ENCODE data around the gene CILP.

CILP gene

GRCh38 chr15:65211482-65211982 is 259 bp upstream of the CILP start:
- Histone ChIP-seq H3K4me1 (ENCODE audit: low read length) (no peaks in the 10 kb centered on the region), H3K27me3 (ENCODE audit: low read depth, low read length) (no peaks in the 10 kb centered on the region), H3K4me2 (ENCODE audit: low read length) (no peak overlapping the region), H3K9me3 (ENCODE audit: insufficient read depth, low read length) (no peaks in the 10 kb centered on the region), H2AFZ (ENCODE audit: low read depth, low read length) (no peak overlapping the region), H4K20me1 (ENCODE audit: insufficient read depth, low read length) (no peaks in the 10 kb centered on the region), H3K27ac (ENCODE audit: low read length) (no peak overlapping the region), H3K9ac (ENCODE audit: low read length) (no peak overlapping the region), H3K36me3 (replicated peaks; ENCODE audit: low read depth, low read length) (no peaks in the 10 kb centered on the region), H3K79me2 (ENCODE audit: low read length) (no peaks in the 10 kb centered on the region), H3K4me3 (ENCODE audit: low read length) (no peak overlapping the region)
- TF ChIP-seq CTCF (IDR thresholded peaks at IDR 0.05; ENCODE audit: low read depth, low read length) (no peak), EZH2phosphoT487 (IDR thresholded peaks at IDR 0.05; ENCODE audit: low read depth) (no peak)

GRCh38 chr15:65209701-65210643 is 1.3 kb downstream of the CILP start:
- Histone ChIP-seq H3K4me1 (ENCODE audit: low read length) (no peaks in the 10 kb centered on the region), H3K4me3 (ENCODE audit: low read length) (no peak overlapping the region), H3K4me2 (ENCODE audit: low read length) (no peak overlapping the region), H3K9me3 (ENCODE audit: insufficient read depth, low read length) (no peaks in the 10 kb centered on the region), H3K36me3 (replicated peaks; ENCODE audit: low read depth, low read length) (no peaks in the 10 kb centered on the region), H3K27me3 (ENCODE audit: low read depth, low read length) (no peaks in the 10 kb centered on the region), H3K9ac (ENCODE audit: low read length) (no peak overlapping the region), H4K20me1 (ENCODE audit: insufficient read depth, low read length) (no peaks in the 10 kb centered on the region), H3K79me2 (ENCODE audit: low read length) (no peaks in the 10 kb centered on the region), H2AFZ (ENCODE audit: low read depth, low read length) (no peak overlapping the region), H3K27ac (ENCODE audit: low read length) (no peak overlapping the region)
- TF ChIP-seq CTCF (IDR thresholded peaks at IDR 0.05; ENCODE audit: low read depth, low read length) (no peak), EZH2phosphoT487 (IDR thresholded peaks at IDR 0.05; ENCODE audit: low read depth) (no peak)

GRCh38 chr15:65208647-65209046 is 2.6 kb downstream of the CILP start:
- H3K27ac ChIP-seq (ENCODE audit: low read length) = no peak overlapping the region
- H3K36me3 ChIP-seq (replicated peaks; ENCODE audit: low read depth, low read length) = no peaks in the 10 kb centered on the region
- H4K20me1 ChIP-seq (ENCODE audit: insufficient read depth, low read length) = no peaks in the 10 kb centered on the region
- H3K4me1 ChIP-seq (ENCODE audit: low read length) = no peaks in the 10 kb centered on the region
- no peak overlapping the region for H3K4me3 ChIP-seq (ENCODE audit: low read length)
- no peak for TF ChIP-seq EZH2phosphoT487 (IDR thresholded peaks at IDR 0.05; ENCODE audit: low read depth)
- no peak for TF ChIP-seq CTCF (IDR thresholded peaks at IDR 0.05; ENCODE audit: low read depth, low read length)
- no peaks in the 10 kb centered on the region for H3K79me2 ChIP-seq (ENCODE audit: low read length)
- no peak overlapping the region for H3K4me2 ChIP-seq (ENCODE audit: low read length)
- H2AFZ ChIP-seq (ENCODE audit: low read depth, low read length) = no peak overlapping the region
- no peaks in the 10 kb centered on the region for H3K9me3 ChIP-seq (ENCODE audit: insufficient read depth, low read length)
- no peak overlapping the region for H3K9ac ChIP-seq (ENCODE audit: low read length)
- peaks cover 3% of the 10 kb centered on the region for H3K27me3 ChIP-seq (ENCODE audit: low read depth, low read length)

GRCh38 chr15:65207280-65207840 is 3.9 kb downstream of the CILP start:
- Histone ChIP-seq H4K20me1 (ENCODE audit: insufficient read depth, low read length) (no peaks in the 10 kb centered on the region), H3K36me3 (replicated peaks; ENCODE audit: low read depth, low read length) (no peaks in the 10 kb centered on the region), H3K79me2 (ENCODE audit: low read length) (no peaks in the 10 kb centered on the region), H3K9me3 (ENCODE audit: insufficient read depth, low read length) (no peaks in the 10 kb centered on the region), H3K4me3 (ENCODE audit: low read length) (no peak overlapping the region), H3K9ac (ENCODE audit: low read length) (no peak overlapping the region), H3K27ac (ENCODE audit: low read length) (no peak overlapping the region), H3K4me2 (ENCODE audit: low read length) (no peak overlapping the region), H2AFZ (ENCODE audit: low read depth, low read length) (no peak overlapping the region), H3K27me3 (ENCODE audit: low read depth, low read length) (peaks cover 6% of the 10 kb centered on the region), H3K4me1 (ENCODE audit: low read length) (no peaks in the 10 kb centered on the region)
- TF ChIP-seq CTCF (IDR thresholded peaks at IDR 0.05; ENCODE audit: low read depth, low read length) (no peak), EZH2phosphoT487 (IDR thresholded peaks at IDR 0.05; ENCODE audit: low read depth) (no peak)

Measured in OCI-LY3 (cell line).